GM18517 (cell line): ENCODE data around the gene SMS.

Experiments
- ATAC-seq: cut with Tn5 transposase; IDR thresholded peaks from one replicate; pipeline ENCODE4 v1.9.1; 2021; ENCODE audit warnings: mild to moderate bottlenecking, moderate library complexity; ENCODE audit not compliant: unreplicated experiment

The SMS gene

GRCh38 chrX:22035236-22035635, 94.7 kb downstream of the SMS start:
- no peak for ATAC-seq

GRCh38 chrX:22037225-22037624, 96.7 kb downstream of the SMS start:
- ATAC-seq: no peak

DNA sequence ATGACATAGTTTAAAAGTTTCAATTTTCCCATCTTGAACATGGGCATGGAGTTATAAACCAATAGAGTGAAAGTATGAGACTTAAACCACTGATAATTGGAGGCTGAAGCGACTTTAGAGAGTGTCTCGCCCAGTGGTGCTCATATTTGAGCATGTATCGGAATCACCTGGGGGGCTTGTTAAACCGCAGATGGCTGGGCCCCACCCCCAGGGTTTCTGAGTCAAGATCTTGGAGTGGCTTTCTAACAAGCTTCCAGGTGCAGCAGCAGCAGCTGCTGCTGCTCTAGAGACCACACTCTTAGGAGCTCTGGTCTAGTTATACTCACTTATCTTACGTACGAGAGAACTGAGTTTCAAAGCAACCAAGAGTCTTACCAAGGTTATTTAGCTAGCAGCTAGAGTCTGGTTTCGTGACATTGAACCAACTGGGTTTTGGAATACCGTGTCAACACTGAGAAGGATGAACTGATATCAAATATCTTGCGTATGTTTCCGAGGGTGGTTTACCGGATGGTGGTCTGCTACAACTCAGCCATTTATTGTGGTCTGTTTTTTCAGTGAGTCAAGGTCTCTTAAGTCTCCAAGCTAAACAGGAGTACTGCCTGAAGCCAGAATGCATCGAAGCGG, 97.5 kb downstream of the SMS start:
- ATAC-seq: no peak

DNA sequence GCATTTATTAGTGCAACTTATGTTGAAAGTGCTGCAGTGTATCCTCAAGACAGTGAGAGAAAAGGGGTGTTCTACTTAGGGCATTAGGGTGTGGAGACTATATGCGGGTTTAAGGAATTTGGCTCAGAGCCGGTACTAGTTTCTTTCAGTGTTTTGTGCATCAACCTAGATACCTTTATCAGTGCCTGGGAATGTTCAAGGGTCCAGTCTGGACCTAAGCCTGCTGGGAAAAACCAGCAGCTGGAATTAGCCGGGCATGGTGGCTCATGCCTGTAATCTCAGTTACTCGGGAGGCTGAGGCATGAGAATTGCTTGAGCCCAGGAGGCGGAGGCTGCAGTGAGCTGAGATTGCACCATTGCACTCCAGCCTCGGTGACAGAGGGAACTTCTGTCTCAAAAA, 99.0 kb downstream of the SMS start:
- ATAC-seq: no peak

- ATAC-seq: no peak
Observed at GRCh38 chrX:22040184-22040583, 99.7 kb downstream of the SMS start.

DNA sequence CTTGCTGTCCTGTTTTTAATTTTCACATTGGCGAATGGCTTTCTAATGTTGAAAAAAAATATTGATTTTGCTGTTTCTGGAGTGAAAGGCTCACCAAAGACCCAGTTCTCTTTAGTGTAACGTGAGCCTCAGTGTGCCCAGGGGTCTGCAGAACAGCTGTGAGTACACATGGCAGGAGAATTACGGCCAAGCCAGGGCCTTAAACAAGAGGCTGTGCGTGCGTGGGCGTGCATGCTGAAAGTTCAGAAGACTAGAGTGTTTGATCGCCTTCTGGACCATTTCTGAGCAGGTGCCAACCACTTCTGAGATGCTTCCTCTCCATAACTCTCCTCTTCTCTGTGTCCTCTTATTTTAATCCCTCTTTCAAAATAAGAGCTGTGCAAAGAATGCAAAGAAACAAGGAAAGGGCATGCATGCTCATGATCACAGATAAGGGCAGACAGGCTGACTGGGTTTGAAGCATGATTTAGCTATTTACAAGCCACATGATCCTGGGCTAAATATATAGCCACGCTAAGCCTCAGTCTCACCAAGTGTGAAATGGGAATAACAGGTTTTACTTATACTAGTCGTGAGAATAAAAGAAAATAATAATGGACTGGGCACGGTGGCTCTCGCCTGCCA, 101.5 kb downstream of the SMS start:
- no peak for ATAC-seq

DNA sequence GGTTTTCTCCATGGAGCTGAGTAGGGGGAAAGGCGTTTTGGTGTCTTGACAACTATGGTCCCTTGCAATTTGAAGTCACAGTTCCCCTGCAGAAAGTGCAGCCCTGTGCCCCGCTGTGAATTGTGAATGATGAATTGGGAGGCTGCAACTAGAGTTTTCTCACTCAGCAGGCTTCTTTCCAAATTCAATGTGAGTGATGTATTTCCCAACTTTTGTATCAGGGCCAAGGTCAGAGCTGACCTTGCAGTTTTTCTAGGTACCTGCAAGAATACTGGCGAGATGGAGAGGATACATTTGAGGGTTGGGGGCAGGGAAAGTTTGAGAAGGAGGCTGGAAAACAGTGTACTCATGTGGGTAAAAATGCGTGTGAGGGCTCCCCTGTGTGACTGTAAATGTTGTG, 103.4 kb downstream of the SMS start:
- ATAC-seq: no peak
